Smooth muscle cell (in vitro differentiated cells): ENCODE measurements around the gene SMIM1. TPM values are rescaled to one million over a fixed set of nuclear protein-coding genes. Genes with fewer than 3 reads are reported as not detected.

Experiments
- DNase-seq: peaks from one replicate; lab custom pipeline; 2025; ENCODE audit not compliant: unreplicated experiment; lab: John Stamatoyannopoulos, UW
- H2AFZ ChIP-seq: fragments of 200-600 bp; sonication (generic); 2 replicates; pipeline ENCODE4 v1.6.0; 2016; ENCODE audit warnings: antibody characterized with exemption, low read depth, mild to moderate bottlenecking
- H3F3A ChIP-seq: fragments of 200-600 bp; sonication (generic); 2 replicates; pipeline ENCODE4 v1.6.0; 2017; ENCODE audit warnings: antibody characterized with exemption, low read depth
- H3K27ac ChIP-seq: fragments of 200-600 bp; sonication (generic); 2 replicates; pipeline ENCODE4 v1.5.1; 2016; ENCODE audit warnings: low read depth, mild to moderate bottlenecking
- H3K27me3 ChIP-seq: fragments of 200-600 bp; sonication (generic); 2 replicates; pipeline ENCODE4 v1.6.1; 2016; ENCODE audit warnings: low read depth, mild to moderate bottlenecking
- H3K36me3 ChIP-seq: fragments of 200-600 bp; sonication (generic); 2 replicates; pipeline ENCODE4 v1.5.1; 2016; ENCODE audit warnings: low read depth
- H3K4me1 ChIP-seq: fragments of 200-600 bp; sonication (generic); 2 replicates; pipeline ENCODE4 v1.5.1; 2016; ENCODE audit warnings: low read depth
- H3K4me2 ChIP-seq: fragments of 200-600 bp; sonication (generic); 2 replicates; pipeline ENCODE4 v1.6.0; 2016; ENCODE audit warnings: mild to moderate bottlenecking
- H3K4me3 ChIP-seq: fragments of 200-600 bp; sonication (generic); 2 replicates; pipeline ENCODE4 v1.5.1; 2016; ENCODE audit warnings: mild to moderate bottlenecking
- H3K79me2 ChIP-seq: fragments of 200-600 bp; sonication (generic); 2 replicates; pipeline ENCODE4 v1.6.0; 2016; ENCODE audit warnings: low read depth, mild to moderate bottlenecking
- H3K9ac ChIP-seq: fragments of 200-600 bp; sonication (generic); 2 replicates; pipeline ENCODE4 v1.6.0; 2016; ENCODE audit warnings: low read depth
- H3K9me3 ChIP-seq: fragments of 200-600 bp; sonication (generic); replicated peaks from 2 replicates; pipeline ENCODE4 v1.5.1; 2016; ENCODE audit warnings: low read depth
- H4K20me1 ChIP-seq: fragments of 200-600 bp; sonication (generic); 2 replicates; pipeline ENCODE4 v1.6.0; 2016; ENCODE audit warnings: low read depth
- CTCF ChIP-seq: fragments of 200-600 bp; sonication (generic); IDR thresholded peaks from 2 replicates; pipeline ENCODE4 v1.5.1; 2017; ENCODE audit warnings: borderline replicate concordance, mild to moderate bottlenecking, antibody characterized with exemption; ENCODE audit not compliant: insufficient read depth, poor library complexity, severe bottlenecking
- WGBS: methylation state at CpG from one replicate; pipeline ENCODE4 v1.1.7; 2016; ENCODE audit warnings: low lambda C conversion rate; 5-methylcytosine and 5-hydroxymethylcytosine counted together
- polyA plus RNA-seq: library from polyadenylated mRNA; unstranded; fragments of >200 nt; fragmentation: Nextera tagmentation; extraction: Ambion mirVana; gene quantifications from 2 replicates; pipeline ENCODE4 v1.2.1, GENCODE V29; 2016
- total RNA-seq: library from RNA; depleted of rRNA; stranded (reverse); fragments of >200 nt; gene quantifications from 2 replicates; pipeline ENCODE4 v1.2.3, GENCODE V29; 2014

Gene SMIM1
- total and polyA plus RNA-seq, 2 experiments from 2014 or later: 1.3 to 14.9 TPM

- no peak overlapping the region for H3K27ac ChIP-seq
- H3F3A ChIP-seq: no peaks in the 10 kb centered on the region
- no peaks in the 10 kb centered on the region for H3K27me3 ChIP-seq
- H4K20me1 ChIP-seq: no peaks in the 10 kb centered on the region
- TF ChIP-seq CTCF: no peak
- H2AFZ ChIP-seq: no peak overlapping the region
- H3K4me1 ChIP-seq: no peaks in the 10 kb centered on the region
- no peak overlapping the region for H3K4me2 ChIP-seq
- H3K79me2 ChIP-seq: no peaks in the 10 kb centered on the region
- H3K9ac ChIP-seq: no peak overlapping the region
- H3K9me3 ChIP-seq: no peaks in the 10 kb centered on the region
- H3K36me3 ChIP-seq: no peaks in the 10 kb centered on the region
- 94% methylated on average over 15 of the region's 15 CpGs for WGBS
- no peak overlapping the region for H3K4me3 ChIP-seq
- no peak for DNase-seq
Observed at GRCh38 chr1:3821908-3822307, 49.4 kb downstream of the SMIM1 start.

GRCh38 chr1:3822421-3822820 is 49.9 kb downstream of the SMIM1 start:
- Histone ChIP-seq H3K4me3 (no peak overlapping the region), H3K36me3 (no peaks in the 10 kb centered on the region), H3F3A (no peaks in the 10 kb centered on the region), H3K9ac (no peak overlapping the region), H3K9me3 (no peaks in the 10 kb centered on the region), H3K27me3 (no peaks in the 10 kb centered on the region), H3K79me2 (no peaks in the 10 kb centered on the region), H3K4me1 (no peaks in the 10 kb centered on the region), H4K20me1 (no peaks in the 10 kb centered on the region), H3K27ac (no peak overlapping the region), H3K4me2 (no peak overlapping the region), H2AFZ (no peak overlapping the region)
- no peak for DNase-seq
- TF ChIP-seq CTCF: no peak
- WGBS: 83% methylated on average over 16 of the region's 16 CpGs

DNA sequence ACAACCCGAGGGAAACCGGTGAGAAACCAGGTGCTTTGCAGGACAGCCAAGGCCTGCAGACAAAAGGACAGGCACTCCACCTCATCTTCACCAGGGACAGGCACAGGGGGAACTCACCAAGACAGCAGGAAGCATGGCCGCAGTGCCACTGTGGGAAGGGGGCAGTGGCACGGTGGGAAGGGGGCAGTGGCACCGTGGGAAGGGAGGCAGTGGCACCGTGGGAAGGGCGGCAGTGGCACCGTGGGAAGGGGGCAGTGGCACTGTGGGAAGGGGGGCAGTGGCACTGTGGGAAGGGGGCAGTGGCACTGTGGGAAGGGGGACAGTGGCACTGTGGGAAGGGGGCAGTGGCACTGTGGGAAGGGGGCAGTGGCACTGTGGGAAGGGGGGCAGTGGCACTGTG is 52.1 kb downstream of the SMIM1 start:
- Histone ChIP-seq H3K79me2 (no peaks in the 10 kb centered on the region), H2AFZ (no peak overlapping the region), H3K9me3 (no peaks in the 10 kb centered on the region), H3K4me3 (no peak overlapping the region), H3K9ac (no peak overlapping the region), H3K27me3 (no peaks in the 10 kb centered on the region), H3K27ac (no peak overlapping the region), H3K4me2 (no peak overlapping the region), H3F3A (no peaks in the 10 kb centered on the region), H4K20me1 (no peaks in the 10 kb centered on the region), H3K4me1 (no peaks in the 10 kb centered on the region), H3K36me3 (no peaks in the 10 kb centered on the region)
- TF ChIP-seq CTCF: no peak
- WGBS: 98% methylated on average over 5 of the region's 8 CpGs
- no peak for DNase-seq

DNA sequence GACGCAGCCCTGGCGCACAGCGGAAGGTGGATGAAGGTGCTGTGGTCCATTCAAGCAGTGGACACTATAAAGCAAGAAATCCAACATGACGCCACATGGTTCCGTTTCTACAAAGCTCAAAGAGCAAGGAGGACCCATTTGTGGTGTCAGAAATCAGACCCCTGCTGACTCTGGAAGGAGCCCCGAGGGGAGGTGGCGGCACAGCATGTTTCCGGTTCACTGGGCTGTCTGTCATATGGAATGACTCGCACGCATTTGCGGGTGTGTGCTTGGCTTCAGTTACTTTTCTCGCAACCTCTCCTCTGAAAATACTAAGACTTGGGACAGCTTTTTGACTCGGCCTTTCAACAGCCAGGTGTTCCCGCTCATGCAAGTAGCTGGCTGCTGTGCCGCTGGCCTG is 52.8 kb downstream of the SMIM1 start:
- no peaks in the 10 kb centered on the region for H3F3A ChIP-seq
- no peak overlapping the region for H3K27ac ChIP-seq
- H3K79me2 ChIP-seq: no peaks in the 10 kb centered on the region
- WGBS: 86% methylated on average over 15 of the region's 15 CpGs
- H3K36me3 ChIP-seq: no peaks in the 10 kb centered on the region
- no peak overlapping the region for H3K9ac ChIP-seq
- no peak for TF ChIP-seq CTCF
- H2AFZ ChIP-seq: no peak overlapping the region
- H3K9me3 ChIP-seq: no peaks in the 10 kb centered on the region
- no peaks in the 10 kb centered on the region for H4K20me1 ChIP-seq
- H3K4me1 ChIP-seq: no peaks in the 10 kb centered on the region
- no peaks in the 10 kb centered on the region for H3K27me3 ChIP-seq
- no peak overlapping the region for H3K4me3 ChIP-seq
- H3K4me2 ChIP-seq: no peak overlapping the region
- no peak for DNase-seq
